GM19043 (cell line): Measurements from ENCODE around the gene ZNF528.

Source experiments
- ATAC-seq: cut with Tn5 transposase; IDR thresholded peaks from one replicate; pipeline ENCODE4 v1.9.1; 2021; ENCODE audit warnings: low read depth; ENCODE audit not compliant: unreplicated experiment

The ZNF528 gene

GRCh38 chr19:52397310-52398080 is at the start of gene ZNF528:
Gene ZNF528 (plus strand): TSS chr19:52397849. CDS start chr19:52402014, 4,165 bp downstream.
- peak; percentile 72 for ATAC-seq

GRCh38 chr19:52351512-52351911 is 46.1 kb upstream of the ZNF528 start:
- ATAC-seq: no peak

- ATAC-seq: no peak
Observed at GRCh38 chr19:52366414-52366824, 31.2 kb upstream of the ZNF528 start.

- ATAC-seq: no peak
Observed at GRCh38 chr19:52369559-52370340, 27.9 kb upstream of the ZNF528 start, which contains the start of gene ZNF880. Gene ZNF880 (plus strand): TSS chr19:52369923. CDS start chr19:52369966, 43 bp downstream.

- ATAC-seq: no peak
Observed at GRCh38 chr19:52370341-52370710, 27.3 kb upstream of the ZNF528 start.

DNA sequence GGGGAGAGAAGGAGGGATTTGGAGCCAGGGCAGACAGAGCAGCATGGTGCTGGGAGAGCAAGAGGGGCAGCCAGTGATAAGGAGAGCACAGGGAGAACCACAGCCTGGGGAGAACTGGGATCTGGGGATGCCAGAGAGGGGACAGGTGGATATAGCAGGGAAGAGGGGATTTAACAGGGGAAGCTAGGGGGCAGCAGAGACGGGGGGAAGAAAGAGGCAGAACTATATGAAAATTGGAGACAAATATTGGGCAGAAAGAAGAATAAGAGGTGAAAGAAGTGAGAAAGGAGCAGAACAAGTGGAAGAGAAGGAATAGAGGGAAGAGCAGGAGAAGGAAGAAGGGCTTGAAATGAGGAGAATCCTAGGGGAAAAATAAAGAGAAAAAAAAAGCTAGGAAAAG is 6.5 kb upstream of the ZNF528 start:
- ATAC-seq: no peak

DNA sequence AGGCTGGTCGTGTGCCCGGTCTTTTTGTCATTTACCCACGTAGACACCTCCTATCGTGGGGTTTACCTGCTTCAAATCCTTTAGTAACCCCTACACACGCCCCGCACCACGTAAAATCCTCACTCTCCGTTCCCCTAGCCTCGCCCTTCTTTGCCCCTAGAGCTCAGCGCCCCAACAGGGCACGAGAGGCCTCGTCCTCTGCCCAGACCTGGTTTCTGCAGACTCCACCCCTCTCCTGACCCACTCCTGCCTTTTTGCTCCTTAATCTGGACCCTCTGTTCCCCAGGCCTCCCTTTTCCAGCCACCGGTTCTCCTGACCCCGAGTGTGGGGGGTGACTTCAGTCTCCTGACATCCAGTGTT is 412 bp downstream of the ZNF528 start:
- ATAC-seq: no peak

- ATAC-seq: no peak
Observed at GRCh38 chr19:52410276-52410675, 12.6 kb downstream of the ZNF528 start.

GRCh38 chr19:52415711-52416110 is 18.1 kb downstream of the ZNF528 start:
- no peak for ATAC-seq

DNA sequence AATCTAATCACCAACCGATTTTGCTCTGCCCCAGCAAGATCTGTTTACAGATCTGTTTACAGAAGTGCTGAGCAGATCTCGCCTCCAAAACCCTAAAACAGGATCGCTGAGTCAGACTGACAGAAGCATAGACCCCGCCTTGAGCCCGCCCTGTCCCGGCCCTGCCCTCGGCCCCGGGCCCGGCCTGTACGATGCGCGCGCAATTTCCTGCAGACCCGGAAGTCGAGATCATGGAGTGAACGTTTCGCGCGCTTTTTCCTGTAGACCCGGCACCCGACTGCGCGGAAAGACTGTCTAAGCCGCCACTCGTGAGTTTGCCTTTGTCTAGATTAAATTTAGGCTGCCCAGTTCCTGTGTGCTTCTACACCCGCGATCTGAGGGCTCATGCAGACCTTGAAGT is 31.3 kb downstream of the ZNF528 start, which contains the start of gene ZNF534:
Gene ZNF534, plus strand, starts transcription at position 212 of the 400 bp plus-strand sequence. CDS start 2,327 bp downstream, outside the sequence.
- ATAC-seq: no peak

- no peak for ATAC-seq
Observed at GRCh38 chr19:52442179-52442578, 44.5 kb downstream of the ZNF528 start.

- no peak for ATAC-seq
Observed at GRCh38 chr19:52444506-52444905, 46.9 kb downstream of the ZNF528 start.

DNA sequence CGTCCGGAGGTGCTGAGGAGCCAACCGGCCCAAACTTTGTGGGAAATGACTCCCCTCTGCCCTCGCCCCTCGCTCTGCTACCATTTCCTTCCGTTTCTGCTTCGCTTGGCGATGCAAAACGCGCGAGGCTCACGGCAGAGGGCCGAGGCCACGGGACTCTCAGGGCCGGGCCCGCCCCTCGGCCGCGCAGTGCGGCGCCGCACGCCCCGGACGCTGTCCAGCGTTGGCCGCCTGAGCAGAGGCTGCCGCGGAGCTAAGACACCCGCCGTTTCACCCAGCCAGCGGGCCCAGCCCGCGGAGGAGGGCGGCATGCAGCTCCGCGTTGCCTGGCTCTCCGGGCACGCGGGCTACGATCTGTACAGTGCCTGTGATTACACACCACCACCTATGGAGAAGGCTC is 53.6 kb downstream of the ZNF528 start:
- ATAC-seq: no peak

- ATAC-seq: no peak
Observed at GRCh38 chr19:52453324-52454094, 55.9 kb downstream of the ZNF528 start, which contains the start of gene ZNF578. Gene ZNF578 (plus strand): TSS chr19:52453553. CDS start chr19:52501846, 48,293 bp downstream.

- ATAC-seq: no peak
Observed at GRCh38 chr19:52464798-52465470, 67.3 kb downstream of the ZNF528 start.
